Amniotic epithelial cell (primary cell): ENCODE data around the gene PTPRU.

Experiments used
- DNase-seq: peaks from one replicate; pipeline ENCODE4 v3.0.0-alpha.2; 2010; ENCODE audit warnings: low read depth

The PTPRU gene

GRCh38 chr1:29235955-29236711 lies at the start of gene PTPRU:
Gene PTPRU, plus strand, starts transcription at chr1:29236522. Its CDS starts 123 bp downstream, at chr1:29236645.
- DNase-seq = peak; percentile 45

- DNase-seq = no peak
Measured at GRCh38 chr1:29186707-29187106, 49.6 kb upstream of the PTPRU start.

- no peak for DNase-seq
Measured at GRCh38 chr1:29190718-29191117, 45.6 kb upstream of the PTPRU start.

- DNase-seq = no peak
Measured at GRCh38 chr1:29193879-29194455, 42.4 kb upstream of the PTPRU start.

GRCh38 chr1:29195881-29196291 lies 40.4 kb upstream of the PTPRU start:
- no peak for DNase-seq

- peak; percentile 89 for DNase-seq
Measured at GRCh38 chr1:29196863-29197589, 39.3 kb upstream of the PTPRU start.

- DNase-seq = peak; percentile 71
Measured at GRCh38 chr1:29197590-29197924, 38.8 kb upstream of the PTPRU start.

GRCh38 chr1:29197993-29198392 lies 38.3 kb upstream of the PTPRU start:
- DNase-seq = no peak

GRCh38 chr1:29200906-29201594 lies 35.3 kb upstream of the PTPRU start:
- peak; percentile 60 for DNase-seq

- no peak for DNase-seq
Measured at GRCh38 chr1:29201595-29202051, 34.7 kb upstream of the PTPRU start.

- no peak for DNase-seq
Measured at GRCh38 chr1:29202053-29202452, 34.3 kb upstream of the PTPRU start.

GRCh38 chr1:29202584-29203340 lies 33.6 kb upstream of the PTPRU start:
- peak; percentile 97 for DNase-seq

- DNase-seq = peak; percentile 21
Measured at GRCh38 chr1:29208442-29208841, 27.9 kb upstream of the PTPRU start.

GRCh38 chr1:29209173-29209572 lies 27.1 kb upstream of the PTPRU start:
- peak; percentile 71 for DNase-seq

- DNase-seq = peak; percentile 61
Measured at GRCh38 chr1:29210278-29211085, 25.8 kb upstream of the PTPRU start.

GRCh38 chr1:29211086-29212030 lies 25.0 kb upstream of the PTPRU start:
- DNase-seq = no peak

- DNase-seq = no peak
Measured at GRCh38 chr1:29213055-29213454, 23.3 kb upstream of the PTPRU start.

- no peak for DNase-seq
Measured at GRCh38 chr1:29217633-29218032, 18.7 kb upstream of the PTPRU start.

GRCh38 chr1:29218223-29218622 lies 18.1 kb upstream of the PTPRU start:
- peak; percentile 48 for DNase-seq

- no peak for DNase-seq
Measured at GRCh38 chr1:29221296-29221695, 15.0 kb upstream of the PTPRU start.
